GM06990 (cell line): ENCODE results near the gene YAE1.

Experiments used
- DNase-seq: peaks from one replicate; pipeline ENCODE4 v3.0.0-alpha.2; 2011; ENCODE audit not compliant: insufficient read length; ENCODE audit errors: extremely low read depth
- H3K27me3 ChIP-seq: replicated peaks from 2 replicates; pipeline ENCODE4 v1.6.0; 2011; ENCODE audit warnings: low read length; ENCODE audit not compliant: control insufficient read depth, insufficient read depth
- H3K36me3 ChIP-seq: 2 replicates; pipeline ENCODE4 v1.5.1; 2011; ENCODE audit warnings: low read length; ENCODE audit not compliant: control insufficient read depth, insufficient read depth
- H3K4me3 ChIP-seq: replicated peaks from 2 replicates; pipeline ENCODE4 v1.5.1; 2011; ENCODE audit warnings: low read depth, mild to moderate bottlenecking, control low read depth, low read length
- TF ChIP-seq, protein P1 (sequence below): IDR thresholded peaks from 2 replicates; pipeline ENCODE4 v1.5.1; 2011; ENCODE audit warnings: low read length, control low read depth, mild to moderate bottlenecking, inconsistent platforms; ENCODE audit not compliant: insufficient read depth, poor library complexity, severe bottlenecking

YAE1 gene, protein sequence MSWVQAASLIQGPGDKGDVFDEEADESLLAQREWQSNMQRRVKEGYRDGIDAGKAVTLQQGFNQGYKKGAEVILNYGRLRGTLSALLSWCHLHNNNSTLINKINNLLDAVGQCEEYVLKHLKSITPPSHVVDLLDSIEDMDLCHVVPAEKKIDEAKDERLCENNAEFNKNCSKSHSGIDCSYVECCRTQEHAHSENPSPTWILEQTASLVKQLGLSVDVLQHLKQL

DNA sequence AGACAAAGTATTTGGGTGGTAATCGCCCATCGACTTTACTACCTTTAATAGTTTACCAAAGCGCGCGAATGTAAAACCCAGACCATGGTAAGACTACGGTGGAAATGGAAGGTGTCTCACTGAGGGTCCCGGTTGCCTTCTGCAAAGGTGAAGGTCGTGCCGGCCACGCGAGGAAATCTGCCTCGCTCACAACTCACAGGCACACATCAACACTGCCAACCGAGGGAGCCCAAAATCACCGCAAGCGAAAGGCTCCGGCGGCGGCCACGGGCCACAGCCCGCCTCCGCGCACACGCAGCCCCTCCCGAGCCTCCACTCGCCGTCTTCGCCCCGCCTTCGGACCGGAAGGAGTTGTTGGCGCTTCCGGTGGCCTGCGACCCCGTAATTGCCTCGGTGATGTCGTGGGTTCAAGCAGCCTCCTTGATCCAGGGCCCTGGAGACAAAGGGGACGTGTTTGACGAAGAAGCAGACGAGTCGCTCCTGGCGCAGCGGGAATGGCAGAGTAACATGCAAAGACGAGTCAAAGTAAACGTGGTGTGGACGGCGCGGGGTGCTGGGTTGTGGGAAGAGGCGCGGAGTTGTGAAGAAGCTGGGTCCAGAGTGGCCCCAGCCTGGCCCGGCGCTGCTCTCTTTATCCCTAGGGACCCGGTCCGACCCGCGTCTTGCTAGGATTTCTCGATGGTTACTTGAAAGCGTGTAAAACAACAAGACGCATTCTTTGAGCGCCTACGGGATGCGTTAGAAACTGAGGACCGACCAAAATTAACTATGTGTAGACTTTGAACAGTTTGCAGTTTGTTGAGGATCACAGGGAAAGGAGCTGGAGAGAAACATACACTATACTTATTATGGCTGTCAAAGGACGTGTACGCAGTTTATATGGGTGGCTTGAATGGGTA is at the start of gene YAE1:
YAE1 (plus strand) TSS at position 382 of the 899 bp plus-strand sequence; CDS start at position 397, 15 bp downstream.
- peak; percentile 90 for DNase-seq
- TF ChIP-seq, protein P1, sequence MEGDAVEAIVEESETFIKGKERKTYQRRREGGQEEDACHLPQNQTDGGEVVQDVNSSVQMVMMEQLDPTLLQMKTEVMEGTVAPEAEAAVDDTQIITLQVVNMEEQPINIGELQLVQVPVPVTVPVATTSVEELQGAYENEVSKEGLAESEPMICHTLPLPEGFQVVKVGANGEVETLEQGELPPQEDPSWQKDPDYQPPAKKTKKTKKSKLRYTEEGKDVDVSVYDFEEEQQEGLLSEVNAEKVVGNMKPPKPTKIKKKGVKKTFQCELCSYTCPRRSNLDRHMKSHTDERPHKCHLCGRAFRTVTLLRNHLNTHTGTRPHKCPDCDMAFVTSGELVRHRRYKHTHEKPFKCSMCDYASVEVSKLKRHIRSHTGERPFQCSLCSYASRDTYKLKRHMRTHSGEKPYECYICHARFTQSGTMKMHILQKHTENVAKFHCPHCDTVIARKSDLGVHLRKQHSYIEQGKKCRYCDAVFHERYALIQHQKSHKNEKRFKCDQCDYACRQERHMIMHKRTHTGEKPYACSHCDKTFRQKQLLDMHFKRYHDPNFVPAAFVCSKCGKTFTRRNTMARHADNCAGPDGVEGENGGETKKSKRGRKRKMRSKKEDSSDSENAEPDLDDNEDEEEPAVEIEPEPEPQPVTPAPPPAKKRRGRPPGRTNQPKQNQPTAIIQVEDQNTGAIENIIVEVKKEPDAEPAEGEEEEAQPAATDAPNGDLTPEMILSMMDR = no peak
- H3K27me3 ChIP-seq = no peaks in the 10 kb centered on the region
- peak within 1 kb of the TSS; percentile 99 for H3K4me3 ChIP-seq
- no peaks in the 10 kb centered on the region for H3K36me3 ChIP-seq

DNA sequence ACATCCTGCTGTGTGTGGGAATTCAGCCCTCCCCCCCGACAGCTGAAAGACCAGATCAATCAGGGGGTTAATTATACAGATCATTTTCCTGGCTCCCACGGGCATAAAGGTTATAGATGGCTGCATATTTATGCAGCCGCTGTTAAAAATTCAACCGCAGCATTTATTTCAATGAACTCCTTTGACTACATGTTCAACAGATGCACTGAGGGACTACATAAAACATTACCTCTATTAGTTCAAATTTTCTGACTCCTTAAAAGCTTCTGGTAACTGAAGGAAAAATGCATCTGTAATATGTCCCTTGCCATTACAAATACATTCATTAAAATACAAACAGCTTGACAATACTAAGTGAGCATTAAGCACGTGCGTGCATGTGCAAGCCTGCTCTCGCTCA is 49.7 kb upstream of the YAE1 start:
- Histone ChIP-seq H3K36me3 (no peaks in the 10 kb centered on the region), H3K4me3 (no peak overlapping the region), H3K27me3 (no peaks in the 10 kb centered on the region; the same call in 1 of the 2 replicates)
- DNase-seq = no peak
- TF ChIP-seq, protein P1 = no peak

DNA sequence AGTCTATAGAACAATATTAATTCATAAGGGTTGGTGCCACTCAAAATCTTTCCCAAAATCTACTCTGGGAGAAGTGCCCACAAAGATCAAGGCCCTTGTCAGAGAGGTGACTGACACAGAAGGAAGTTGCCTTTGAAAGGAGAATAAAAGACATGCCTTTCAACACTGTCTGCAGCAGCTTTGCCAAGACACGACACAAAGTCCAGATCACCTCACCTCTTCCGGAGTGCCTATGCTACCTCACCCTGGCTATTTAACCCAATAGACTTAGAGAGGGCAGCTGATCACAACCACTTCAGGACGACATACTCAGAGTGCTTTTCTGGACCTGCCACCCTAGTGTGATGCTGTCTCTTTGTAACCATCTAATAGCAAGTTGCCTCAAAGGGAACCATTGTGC is 49.0 kb upstream of the YAE1 start:
- no peaks in the 10 kb centered on the region for H3K36me3 ChIP-seq
- H3K4me3 ChIP-seq = no peak overlapping the region
- H3K27me3 ChIP-seq = no peaks in the 10 kb centered on the region; the same call in 1 of the 2 replicates
- DNase-seq = no peak
- TF ChIP-seq, protein P1 = no peak

DNA sequence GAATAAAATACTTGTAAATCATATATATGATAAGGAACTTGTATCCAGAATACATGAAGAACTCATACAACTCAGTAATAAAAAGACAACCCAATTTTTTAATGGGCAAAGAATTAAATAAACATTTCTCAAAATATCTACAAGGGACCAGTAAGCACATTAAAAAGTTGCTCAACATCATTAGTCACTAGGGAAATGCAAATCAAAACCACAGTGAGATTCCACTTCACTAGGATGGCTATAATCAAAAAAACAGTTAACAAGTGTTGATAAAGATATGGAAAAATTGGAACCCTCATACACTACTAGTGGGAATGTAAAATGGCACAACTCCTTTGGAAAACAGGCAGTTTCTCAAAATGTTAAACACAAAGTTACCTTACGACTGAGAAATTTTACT is 40.3 kb upstream of the YAE1 start:
- DNase-seq = no peak
- TF ChIP-seq, protein P1 = no peak
- Histone ChIP-seq H3K4me3 (no peak overlapping the region), H3K36me3 (no peaks in the 10 kb centered on the region), H3K27me3 (no peaks in the 10 kb centered on the region; the same call in 1 of the 2 replicates)

DNA sequence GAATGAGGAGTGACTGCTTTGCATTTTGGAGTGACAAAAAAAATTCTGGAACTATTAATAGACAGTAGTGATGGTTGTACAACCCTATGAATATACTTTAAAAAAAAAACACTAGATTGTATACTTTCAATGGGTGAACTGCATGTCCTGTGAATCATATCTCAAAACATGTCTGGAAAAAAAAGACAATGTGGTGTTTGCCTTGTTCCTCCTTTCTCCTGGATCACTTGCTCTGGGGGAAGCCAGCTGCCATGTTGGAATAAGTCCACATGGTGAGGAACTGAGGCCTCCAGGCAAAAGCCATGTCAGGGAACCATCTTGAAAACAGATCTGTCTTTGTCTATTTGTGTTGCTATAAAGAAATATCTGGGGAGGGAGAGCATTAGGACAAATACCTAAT is 39.5 kb upstream of the YAE1 start:
- H3K4me3 ChIP-seq = no peak overlapping the region
- DNase-seq = no peak
- TF ChIP-seq, protein P1 = no peak

More for the DNA sequence above, 39.5 kb upstream of the YAE1 start:
- no peaks in the 10 kb centered on the region; the same call in 1 of the 2 replicates for H3K27me3 ChIP-seq
- no peaks in the 10 kb centered on the region for H3K36me3 ChIP-seq
